Kidney tubule cell (primary cell): ENCODE data around the gene RASSF5.
A peak's percentile ranks its signal among the peaks of the same experiment; 100 is the strongest.
"Not testable (repeated sequence)": the region's sequence is repeated elsewhere in the genome, so short reads cannot be mapped to it uniquely, and the experiment has no call there.

Experiments used
- DNase-seq: peaks from one replicate; pipeline ENCODE4 v3.0.0-alpha.2; 2018; ENCODE audit warnings: low spot score

The RASSF5 gene

GRCh38 chr1:206588492-206588891 lies 81.2 kb downstream of the RASSF5 start:
- DNase-seq = no peak

- peak; percentile 78 for DNase-seq
These were observed 81.9 kb downstream of the RASSF5 start for GRCh38 chr1:206589206-206589605.

GRCh38 chr1:206590025-206590758 lies 82.9 kb downstream of the RASSF5 start:
- DNase-seq = peak; percentile 77

- DNase-seq = no peak
These were observed 83.9 kb downstream of the RASSF5 start for GRCh38 chr1:206591226-206591625.

GRCh38 chr1:206591696-206592095 lies 84.4 kb downstream of the RASSF5 start:
- DNase-seq = no peak

- no peak for DNase-seq
These were observed 86.1 kb downstream of the RASSF5 start for GRCh38 chr1:206593351-206593925.

GRCh38 chr1:206595581-206596318 lies 88.4 kb downstream of the RASSF5 start:
- DNase-seq = no peak

- no peak for DNase-seq
These were observed 89.0 kb downstream of the RASSF5 start for GRCh38 chr1:206596319-206596666.

GRCh38 chr1:206600527-206600926 lies 93.2 kb downstream of the RASSF5 start:
- no peak for DNase-seq

- no peak for DNase-seq
These were observed 97.5 kb downstream of the RASSF5 start for GRCh38 chr1:206604861-206605260.

GRCh38 chr1:206606867-206607266 lies 99.5 kb downstream of the RASSF5 start:
- DNase-seq = peak; percentile 55

- peak; percentile 51 for DNase-seq
These were observed 100.9 kb downstream of the RASSF5 start for GRCh38 chr1:206608108-206608698.

- DNase-seq = no peak
These were observed 102.1 kb downstream of the RASSF5 start for GRCh38 chr1:206609229-206609991.

- DNase-seq = peak; percentile 93
These were observed 105.0 kb downstream of the RASSF5 start, which contains the start of gene EIF2D for GRCh38 chr1:206612129-206612876. TSS of gene EIF2D (minus strand) at chr1:206612465. CDS start at chr1:206612342, 123 bp downstream.

- not testable (repeated sequence) for DNase-seq
These were observed 119.1 kb downstream of the RASSF5 start for GRCh38 chr1:206626396-206626795.

GRCh38 chr1:206628916-206629315 lies 121.6 kb downstream of the RASSF5 start:
- DNase-seq = no peak

GRCh38 chr1:206631085-206631509 lies 123.8 kb downstream of the RASSF5 start:
- DNase-seq = peak; percentile 86

GRCh38 chr1:206633708-206634121 lies 126.4 kb downstream of the RASSF5 start:
- DNase-seq = peak; percentile 64

- peak; percentile 83 for DNase-seq
These were observed 127.2 kb downstream of the RASSF5 start for GRCh38 chr1:206634365-206635079.
